Neutrophil (primary cell): ENCODE data around the gene RAP1GAP2.

ENCODE experiments used
- H3K27ac ChIP-seq: fragments of 200-600 bp; sonication (generic); 2 replicates; pipeline ENCODE4 v1.5.1; 2016; ENCODE audit warnings: mild to moderate bottlenecking, moderate library complexity
- H3K27me3 ChIP-seq: fragments of 200-600 bp; sonication (generic); 2 replicates; pipeline ENCODE4 v1.6.0; 2016; ENCODE audit warnings: mild to moderate bottlenecking
- H3K36me3 ChIP-seq: fragments of 200-600 bp; sonication (generic); 2 replicates; pipeline ENCODE4 v1.5.1; 2017
- H3K4me1 ChIP-seq, 2 experiments: fragments of 200-600 bp in 1 of 2; sonication (generic) in 1 of 2; 1 replicate in 1 of 2; 2 replicates in 1 of 2; pipeline versions ENCODE4 v1.5.1 to v1.6.1; 2013 to 2016; ENCODE audit warnings: low read depth in 1 of 2, low read length in 1 of 2, mild to moderate bottlenecking in 1 of 2, moderate library complexity in 1 of 2; ENCODE audit not compliant: control insufficient read depth in 1 of 2, insufficient read depth in 1 of 2
- H3K4me3 ChIP-seq, 2 experiments: fragments of 200-600 bp in 1 of 2; sonication (generic) in 1 of 2; 1 replicate in 1 of 2; 2 replicates in 1 of 2; pipeline ENCODE4 v1.5.1; 2013 to 2016; ENCODE audit warnings: low read depth in 1 of 2, low read length in 1 of 2, mild to moderate bottlenecking in 1 of 2, moderate library complexity in 1 of 2
- H3K9me3 ChIP-seq: fragments of 200-600 bp; sonication (generic); 2 replicates; pipeline ENCODE4 v1.5.1; 2016
- TF ChIP-seq, protein P1 (sequence below): fragments of 200-600 bp; sonication (generic); IDR thresholded peaks from 2 replicates; pipeline ENCODE4 v1.5.1; 2016; ENCODE audit warnings: antibody characterized with exemption

Gene RAP1GAP2

DNA sequence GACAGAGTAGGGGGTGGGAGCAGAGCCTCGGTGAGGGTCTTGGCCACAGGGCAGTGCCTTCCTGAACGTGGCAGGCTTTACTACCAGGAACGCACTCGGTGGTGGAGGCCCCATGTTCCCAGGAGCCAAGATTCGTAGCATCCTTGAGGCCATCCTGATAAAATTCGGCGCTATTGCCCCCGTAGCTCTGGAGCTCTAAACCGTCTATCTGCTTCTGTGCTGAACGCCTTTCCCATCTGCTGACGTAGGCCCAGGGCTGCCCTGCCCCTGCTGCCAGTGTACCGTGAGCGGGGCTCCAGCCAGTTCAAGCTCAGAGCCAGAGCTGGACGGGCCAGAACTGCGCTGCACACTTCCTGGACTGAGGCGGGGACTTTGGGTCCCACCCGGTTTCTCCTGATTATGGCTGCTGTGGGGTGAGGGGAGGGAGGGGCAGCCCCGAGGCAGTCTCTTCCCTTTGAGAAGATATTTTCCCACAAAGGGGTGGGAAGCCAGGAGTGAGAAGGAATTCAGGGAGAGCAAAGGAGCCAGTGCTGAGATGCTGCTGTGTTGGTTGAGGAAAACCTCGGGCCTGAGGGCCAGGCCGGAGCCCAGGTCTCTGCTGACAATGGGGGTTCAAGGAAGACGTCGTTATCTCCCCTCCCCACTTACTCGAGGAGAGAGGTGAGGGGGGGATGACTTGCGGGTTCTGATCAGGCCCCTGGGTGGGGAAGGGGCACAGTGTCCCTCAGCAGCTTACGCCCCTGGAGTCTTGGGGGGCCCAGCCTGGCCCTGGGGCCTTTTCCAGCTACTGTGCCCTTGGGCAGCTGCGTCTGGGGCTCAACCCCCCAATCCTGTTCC, 237.7 kb downstream of the RAP1GAP2 start:
- Histone ChIP-seq H3K27me3 (no peaks in the 10 kb centered on the region), H3K9me3 (no peaks in the 10 kb centered on the region), H3K27ac (no peak overlapping the region), H3K4me1 (peaks cover 10 to 18% of the 10 kb centered on the region in 2 experiments), H3K4me3 (no peak overlapping the region), H3K36me3 (peaks cover 73% of the 10 kb centered on the region)
- TF ChIP-seq, protein P1, sequence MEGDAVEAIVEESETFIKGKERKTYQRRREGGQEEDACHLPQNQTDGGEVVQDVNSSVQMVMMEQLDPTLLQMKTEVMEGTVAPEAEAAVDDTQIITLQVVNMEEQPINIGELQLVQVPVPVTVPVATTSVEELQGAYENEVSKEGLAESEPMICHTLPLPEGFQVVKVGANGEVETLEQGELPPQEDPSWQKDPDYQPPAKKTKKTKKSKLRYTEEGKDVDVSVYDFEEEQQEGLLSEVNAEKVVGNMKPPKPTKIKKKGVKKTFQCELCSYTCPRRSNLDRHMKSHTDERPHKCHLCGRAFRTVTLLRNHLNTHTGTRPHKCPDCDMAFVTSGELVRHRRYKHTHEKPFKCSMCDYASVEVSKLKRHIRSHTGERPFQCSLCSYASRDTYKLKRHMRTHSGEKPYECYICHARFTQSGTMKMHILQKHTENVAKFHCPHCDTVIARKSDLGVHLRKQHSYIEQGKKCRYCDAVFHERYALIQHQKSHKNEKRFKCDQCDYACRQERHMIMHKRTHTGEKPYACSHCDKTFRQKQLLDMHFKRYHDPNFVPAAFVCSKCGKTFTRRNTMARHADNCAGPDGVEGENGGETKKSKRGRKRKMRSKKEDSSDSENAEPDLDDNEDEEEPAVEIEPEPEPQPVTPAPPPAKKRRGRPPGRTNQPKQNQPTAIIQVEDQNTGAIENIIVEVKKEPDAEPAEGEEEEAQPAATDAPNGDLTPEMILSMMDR = no peak

- TF ChIP-seq, protein P1 = no peak
- Histone ChIP-seq H3K9me3 (no peaks in the 10 kb centered on the region), H3K36me3 (peaks cover 67% of the 10 kb centered on the region), H3K4me1 (peaks cover 14 to 18% of the 10 kb centered on the region in 2 experiments), H3K27ac (no peak overlapping the region), H3K27me3 (no peaks in the 10 kb centered on the region), H3K4me3 (no peak overlapping the region)
These were observed 238.3 kb downstream of the RAP1GAP2 start for GRCh38 chr17:3034578-3034920.

GRCh38 chr17:3035256-3035967, 239.2 kb downstream of the RAP1GAP2 start:
- Histone ChIP-seq H3K27ac (no peak overlapping the region), H3K36me3 (peaks cover 60% of the 10 kb centered on the region), H3K4me1 (peaks cover 16 to 21% of the 10 kb centered on the region in 2 experiments), H3K27me3 (no peaks in the 10 kb centered on the region), H3K4me3 (no peak overlapping the region), H3K9me3 (no peaks in the 10 kb centered on the region)
- TF ChIP-seq, protein P1 = no peak

- H3K9me3 ChIP-seq = no peaks in the 10 kb centered on the region
- TF ChIP-seq, protein P1 = no peak
- H3K27ac ChIP-seq = no peak overlapping the region
- H3K36me3 ChIP-seq = peaks cover 55% of the 10 kb centered on the region
- no peak overlapping the region for H3K4me3 ChIP-seq
- no peaks in the 10 kb centered on the region for H3K27me3 ChIP-seq
- H3K4me1 ChIP-seq = peaks cover 13 to 16% of the 10 kb centered on the region in 2 experiments
These were observed 239.7 kb downstream of the RAP1GAP2 start for GRCh38 chr17:3035968-3036280.

- TF ChIP-seq, protein P1 = no peak
- Histone ChIP-seq H3K4me3 (no peak overlapping the region), H3K27ac (no peak overlapping the region), H3K4me1 (peaks cover 13 to 15% of the 10 kb centered on the region in 2 experiments), H3K36me3 (peaks cover 46% of the 10 kb centered on the region), H3K9me3 (no peaks in the 10 kb centered on the region), H3K27me3 (no peaks in the 10 kb centered on the region)
These were observed 240.6 kb downstream of the RAP1GAP2 start for GRCh38 chr17:3036800-3037199.
